IMR-90 (cell line): ENCODE measurements around the gene ATP6AP1. TPM values are rescaled to one million over a fixed set of nuclear protein-coding genes. Genes with fewer than 3 reads are reported as not detected.

Experiments
- ATAC-seq: fragments of 200-7000 bp; cut with Tn5 transposase; 2 replicates; pipeline ENCODE4 v1.9.1; 2020; ENCODE audit warnings: low read depth, mild to moderate bottlenecking, moderate library complexity
- BruUV-seq: library from RNA; stranded (reverse); fragments of 400-500 nt; replicated peaks from 2 replicates; lab custom pipeline; 2021; lab: Mats Ljungman, UMichigan
- CTCF ChIA-PET: fragments of 300-600 bp; formaldehyde crosslinking; extraction: SDS; loops from one replicate; lab custom pipeline; 2021; ENCODE audit warnings: antibody characterized with exemption; lab: Yijun Ruan, JAX
- POLR2A ChIA-PET: fragments of 300-600 bp; sonication (Branson Sonifier 250); formaldehyde crosslinking; loops from one replicate; lab custom pipeline; 2022; ENCODE audit warnings: antibody characterized with exemption; ENCODE audit not compliant: unreplicated experiment; lab: Charles Lee
- DNase-seq: peaks from one replicate; pipeline ENCODE4 v3.0.0; 2013
- H2AFZ ChIP-seq: replicated peaks from 2 replicates; pipeline ENCODE3; 2013; ENCODE audit warnings: low read length, mild to moderate bottlenecking; ENCODE audit not compliant: poor library complexity
- H2AK5ac ChIP-seq: 2 replicates; pipeline ENCODE4 v1.6.1; 2013; ENCODE audit warnings: low read depth, low read length, inconsistent platforms
- H2AK9ac ChIP-seq: replicated peaks from 2 replicates; pipeline ENCODE3; 2013; ENCODE audit warnings: mild to moderate bottlenecking, low read depth, low read length, moderate library complexity; ENCODE audit not compliant: poor library complexity
- H2BK120ac ChIP-seq: 2 replicates; pipeline ENCODE4 v1.6.1; 2013; ENCODE audit warnings: low read depth, low read length, inconsistent platforms
- H2BK15ac ChIP-seq: 3 replicates; pipeline ENCODE4 v1.6.1; 2013; ENCODE audit warnings: low read depth, low read length, inconsistent platforms
- H2BK20ac ChIP-seq: 2 replicates; pipeline ENCODE4 v1.6.1; 2013; ENCODE audit warnings: low read depth, mild to moderate bottlenecking, inconsistent platforms, low read length, moderate library complexity
- H2BK5ac ChIP-seq: 2 replicates; pipeline ENCODE4 v1.6.1; 2013; ENCODE audit warnings: mild to moderate bottlenecking, low read depth, low read length, inconsistent platforms; ENCODE audit not compliant: poor library complexity, severe bottlenecking
- H3K14ac ChIP-seq: replicated peaks from 2 replicates; pipeline ENCODE4 v1.6.1; 2013; ENCODE audit warnings: low read depth, low read length, inconsistent platforms
- H3K18ac ChIP-seq: 2 replicates; pipeline ENCODE4 v1.6.1; 2013; ENCODE audit warnings: low read depth, low read length, control low read depth
- H3K23ac ChIP-seq: 2 replicates; pipeline ENCODE4 v1.6.1; 2013; ENCODE audit warnings: low read depth, low read length, inconsistent platforms
- H3K27ac ChIP-seq: 2 replicates; pipeline ENCODE4 v1.5.1; 2013; ENCODE audit warnings: mild to moderate bottlenecking, control low read depth, low read length; ENCODE audit not compliant: insufficient read depth
- H3K27me3 ChIP-seq: 2 replicates; pipeline ENCODE4 v1.6.1; 2013; ENCODE audit warnings: low read length; ENCODE audit not compliant: control insufficient read depth, insufficient read depth
- H3K36me3 ChIP-seq: 2 replicates; pipeline ENCODE4 v1.6.1; 2013; ENCODE audit warnings: low read length, mixed read lengths; ENCODE audit not compliant: control insufficient read depth, insufficient read depth
- H3K4ac ChIP-seq: 2 replicates; pipeline ENCODE4 v1.6.1; 2013; ENCODE audit warnings: low read depth, low read length, inconsistent platforms
- H3K4me1 ChIP-seq: 2 replicates; pipeline ENCODE4 v1.6.1; 2013; ENCODE audit warnings: low read length, mixed read lengths; ENCODE audit not compliant: control insufficient read depth, insufficient read depth
- H3K4me2 ChIP-seq: 2 replicates; pipeline ENCODE4 v1.6.1; 2013; ENCODE audit warnings: low read depth, mild to moderate bottlenecking, control low read depth, low read length, moderate library complexity
- H3K4me3 ChIP-seq: 2 replicates; pipeline ENCODE4 v1.5.1; 2013; ENCODE audit warnings: low read depth, mild to moderate bottlenecking, control low read depth, low read length, moderate library complexity; ENCODE audit not compliant: insufficient read depth
- H3K56ac ChIP-seq: 2 replicates; pipeline ENCODE4 v1.6.1; 2013; ENCODE audit warnings: low read length, inconsistent platforms; ENCODE audit not compliant: insufficient read depth; ENCODE audit errors: extremely low read depth
- H3K79me1 ChIP-seq, 2 experiments: 2 replicates each; pipeline ENCODE4 v1.6.1; 2013; ENCODE audit warnings: low read length in 2 of 2, inconsistent platforms in 1 of 2, low read depth in 1 of 2
- H3K9ac ChIP-seq: 2 replicates; pipeline ENCODE4 v1.6.1; 2013; ENCODE audit warnings: low read depth, low read length, control low read depth
- H3K9me1 ChIP-seq: 2 replicates; pipeline ENCODE4 v1.6.1; 2013; ENCODE audit warnings: low read length, inconsistent platforms; ENCODE audit not compliant: insufficient read depth
- H3K9me3 ChIP-seq: 2 replicates; pipeline ENCODE4 v1.6.1; 2013; ENCODE audit warnings: low read length; ENCODE audit not compliant: control insufficient read depth, insufficient read depth
- H4K20me1 ChIP-seq: 2 replicates; pipeline ENCODE4 v1.6.1; 2013; ENCODE audit warnings: low read length, inconsistent platforms; ENCODE audit not compliant: insufficient read depth
- H4K5ac ChIP-seq: 2 replicates; pipeline ENCODE4 v1.6.1; 2013; ENCODE audit warnings: mild to moderate bottlenecking, low read depth, low read length, control low read depth
- H4K8ac ChIP-seq, 2 experiments: 2 replicates each; pipeline ENCODE4 v1.6.1; 2013; ENCODE audit warnings: low read depth in 2 of 2, low read length in 2 of 2, control low read depth in 1 of 2, inconsistent platforms in 1 of 2
- H4K91ac ChIP-seq: 2 replicates; pipeline ENCODE4 v1.6.1; 2013; ENCODE audit warnings: low read depth, low read length, inconsistent platforms; ENCODE audit not compliant: insufficient read depth
- BHLHE40 ChIP-seq: fragments of 150-350 bp; IDR thresholded peaks from 2 replicates; pipeline ENCODE4 v1.6.1; 2016; ENCODE audit warnings: mild to moderate bottlenecking, low read depth, low read length
- FOS ChIP-seq: fragments of 150-350 bp; IDR thresholded peaks from 2 replicates; pipeline ENCODE4 v1.6.1; 2016; ENCODE audit warnings: low read depth, low read length
- MAZ ChIP-seq: IDR thresholded peaks from 2 replicates; pipeline ENCODE4 v1.6.1; 2012; ENCODE audit warnings: low read depth, mild to moderate bottlenecking, low read length, improper control_type of control experiment, moderate library complexity, borderline replicate concordance
- NFE2L2 ChIP-seq: fragments of 150-350 bp; IDR thresholded peaks from 2 replicates; pipeline ENCODE4 v1.6.1; 2016; ENCODE audit warnings: low read depth, mild to moderate bottlenecking, low read length
- SMC3 ChIP-seq: fragments of 150-350 bp; IDR thresholded peaks from 2 replicates; pipeline ENCODE4 v1.6.1; 2016; ENCODE audit warnings: low read depth, mild to moderate bottlenecking, antibody characterized with exemption, low read length, moderate library complexity
- WGBS, 2 experiments: methylation state at CpG; one replicate each; pipeline versions ENCODE4 v1.1.5 to v1.1.7; 2013; ENCODE audit warnings: missing lambda C conversion rate in 2 of 2; ENCODE audit not compliant: insufficient read length in 1 of 2; ENCODE audit errors: extremely low coverage in 2 of 2; 5-methylcytosine and 5-hydroxymethylcytosine counted together
- dilution Hi-C: fragments of 300-500 bp; cut with HindIII; formaldehyde crosslinking; loops from one replicate; pipeline ENCODE4 v1.14.3; 2018; ENCODE audit warnings: low sequenced_read_pairs; ENCODE audit not compliant: unreplicated experiment
- in situ Hi-C: fragments of 300-500 bp; cut with MboI; formaldehyde crosslinking; loops from 3 replicates; pipeline ENCODE4 v1.14.3; 2019; ENCODE audit warnings: low sequenced_read_pairs, inconsistent platforms, mixed read lengths
- intact Hi-C: fragments of 100-400 bp; cut with micrococcal nuclease; formaldehyde crosslinking; loops from 2 replicates; pipeline ENCODE4 v1.10.0; 2022
- polyA plus RNA-seq, 3 experiments: library from polyadenylated mRNA; depleted of rRNA; stranded (reverse); fragments of >200 nt; gene quantifications; 2 replicates each; pipeline ENCODE4 v1.2.3, GENCODE V29; 2012; ENCODE audit warnings: low replicate concordance in 1 of 3
- total RNA-seq: library from RNA; depleted of rRNA; stranded (reverse); fragments of >200 nt; gene quantifications from 2 replicates; pipeline ENCODE4 v1.2.3, GENCODE V29; 2012
- TF ChIP-seq, protein P1 (sequence below): conservative IDR thresholded peaks from 2 replicates; pipeline ENCODE4 v1.5.1; 2012; ENCODE audit warnings: mild to moderate bottlenecking, low read depth, low read length, improper control_type of control experiment
- TF ChIP-seq, protein P2 (sequence below): fragments of 150-350 bp; IDR thresholded peaks from 2 replicates; pipeline ENCODE4 v1.6.1; 2017; ENCODE audit warnings: mild to moderate bottlenecking, antibody characterized with exemption, low read length, low read depth

Gene ATP6AP1
- total and polyA plus RNA-seq, 2 of the 4 experiments (the other 2 are of a cell fraction): 13.8 to 96.7 TPM

DNA sequence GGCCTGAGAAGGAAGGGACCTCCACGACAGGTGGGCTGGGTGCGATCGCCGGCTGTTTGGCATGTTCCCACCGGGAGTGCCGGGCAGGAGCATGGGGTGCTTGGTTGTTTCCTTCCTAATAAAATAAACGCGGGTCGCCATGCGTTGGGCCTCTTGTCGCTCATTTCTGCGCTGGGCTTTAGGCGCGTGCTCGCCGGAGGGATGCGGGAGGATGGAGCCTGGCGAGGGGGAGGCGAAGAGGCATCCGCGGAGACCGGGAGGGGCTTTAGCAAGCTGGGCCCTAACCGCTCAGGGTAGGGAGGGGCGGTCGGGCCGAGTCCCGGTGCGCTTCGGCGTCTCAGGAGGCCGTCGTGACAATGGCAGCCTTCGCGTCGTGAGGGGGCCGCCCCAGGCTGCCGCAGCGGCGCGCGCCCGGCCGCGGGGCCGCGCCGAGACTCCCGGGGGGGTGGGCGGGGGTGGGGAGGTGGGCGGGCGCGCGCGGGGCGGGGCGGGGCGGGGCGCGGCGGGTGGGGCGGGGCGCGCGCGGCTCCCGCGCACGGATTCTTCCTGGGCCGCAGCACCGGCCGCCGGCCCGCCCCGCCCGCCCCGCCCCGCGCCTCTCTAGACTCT lies 8.0 kb downstream of the ATP6AP1 start:
- Histone ChIP-seq H2BK20ac (no peak overlapping the region), H3K4me3 (peak overlapping the region; percentile 98), H2AFZ (peak overlapping the region; percentile 89), H3K56ac (no peak overlapping the region), H3K4me2 (peak overlapping the region; percentile 86), H3K23ac (peak overlapping the region; percentile 78; the same call in 1 of the 2 replicates), H2AK9ac (peak overlapping the region; percentile 94), H3K9ac (peak overlapping the region; percentile 87), H2BK5ac (peak overlapping the region; percentile 100), H3K36me3 (peaks cover 46% of the 10 kb centered on the region), H4K8ac (peak overlapping the region; percentile 60 to 70; a peak in 2 of 4 replicates), H3K27me3 (no peaks in the 10 kb centered on the region), H3K4ac (peak overlapping the region; percentile 77), H4K20me1 (peaks cover 14% of the 10 kb centered on the region), H4K91ac (no peak overlapping the region), H2AK5ac (peak overlapping the region; percentile 67), H2BK15ac (no peak overlapping the region), H3K79me1 (peaks cover 0 to 14% of the 10 kb centered on the region in 2 experiments; a peak in 1 of 4 replicates), H4K5ac (peak overlapping the region; percentile 12; the same call in 1 of the 2 replicates), H3K14ac (peak overlapping the region; percentile 71; the same call in 1 of the 2 replicates), H2BK120ac (no peak overlapping the region), H3K27ac (peak overlapping the region; percentile 95), H3K18ac (no peak overlapping the region), H3K4me1 (peaks cover 3% of the 10 kb centered on the region), H3K9me3 (no peaks in the 10 kb centered on the region), H3K9me1 (no peaks in the 10 kb centered on the region)
- POLR2A ChIA-PET: no interaction called here
- CTCF ChIA-PET: no interaction called here
- 63% methylated on average over 12 of the region's 78 CpGs; no CpG with 5 or more reads in 1 of the 2 experiments for WGBS, 2 experiments
- intact Hi-C loops (no loop called here), in situ Hi-C loops (no loop called here), dilution Hi-C loops (no loop called here)
- DNase-seq (no peak), ATAC-seq (peak; percentile 73)
- no TSS peak for BruUV-seq
- TF ChIP-seq, protein P1, sequence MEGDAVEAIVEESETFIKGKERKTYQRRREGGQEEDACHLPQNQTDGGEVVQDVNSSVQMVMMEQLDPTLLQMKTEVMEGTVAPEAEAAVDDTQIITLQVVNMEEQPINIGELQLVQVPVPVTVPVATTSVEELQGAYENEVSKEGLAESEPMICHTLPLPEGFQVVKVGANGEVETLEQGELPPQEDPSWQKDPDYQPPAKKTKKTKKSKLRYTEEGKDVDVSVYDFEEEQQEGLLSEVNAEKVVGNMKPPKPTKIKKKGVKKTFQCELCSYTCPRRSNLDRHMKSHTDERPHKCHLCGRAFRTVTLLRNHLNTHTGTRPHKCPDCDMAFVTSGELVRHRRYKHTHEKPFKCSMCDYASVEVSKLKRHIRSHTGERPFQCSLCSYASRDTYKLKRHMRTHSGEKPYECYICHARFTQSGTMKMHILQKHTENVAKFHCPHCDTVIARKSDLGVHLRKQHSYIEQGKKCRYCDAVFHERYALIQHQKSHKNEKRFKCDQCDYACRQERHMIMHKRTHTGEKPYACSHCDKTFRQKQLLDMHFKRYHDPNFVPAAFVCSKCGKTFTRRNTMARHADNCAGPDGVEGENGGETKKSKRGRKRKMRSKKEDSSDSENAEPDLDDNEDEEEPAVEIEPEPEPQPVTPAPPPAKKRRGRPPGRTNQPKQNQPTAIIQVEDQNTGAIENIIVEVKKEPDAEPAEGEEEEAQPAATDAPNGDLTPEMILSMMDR: no peak
- TF ChIP-seq BHLHE40: no peak
- no peak for TF ChIP-seq NFE2L2
- TF ChIP-seq, protein P2, sequence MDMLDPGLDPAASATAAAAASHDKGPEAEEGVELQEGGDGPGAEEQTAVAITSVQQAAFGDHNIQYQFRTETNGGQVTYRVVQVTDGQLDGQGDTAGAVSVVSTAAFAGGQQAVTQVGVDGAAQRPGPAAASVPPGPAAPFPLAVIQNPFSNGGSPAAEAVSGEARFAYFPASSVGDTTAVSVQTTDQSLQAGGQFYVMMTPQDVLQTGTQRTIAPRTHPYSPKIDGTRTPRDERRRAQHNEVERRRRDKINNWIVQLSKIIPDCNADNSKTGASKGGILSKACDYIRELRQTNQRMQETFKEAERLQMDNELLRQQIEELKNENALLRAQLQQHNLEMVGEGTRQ: no peak
- TF ChIP-seq SMC3: no peak
- TF ChIP-seq MAZ: no peak
- TF ChIP-seq FOS: no peak
